Stimulated activated CD8-positive, alpha-beta memory T cell treated with anti-CD3 and anti-CD28 coated beads, Interleukin-2, amount 100 ng/mL, for 1 hour (primary cell): ENCODE measurements around the gene EYA2.

Experiments
- DNase-seq, 2 donors: peaks; one replicate each; pipeline ENCODE4 v3.0.0-alpha.2; 2020; ENCODE audit warnings: low read depth in 2 of 2

EYA2 gene

GRCh38 chr20:47227119-47227518, 332.5 kb downstream of the EYA2 start:
- no peak for DNase-seq

GRCh38 chr20:47227576-47227975, 332.9 kb downstream of the EYA2 start:
- no peak for DNase-seq

GRCh38 chr20:47228654-47229053, 334.0 kb downstream of the EYA2 start:
- DNase-seq: no peak

- DNase-seq: no peak
Measured at GRCh38 chr20:47230811-47231256, 336.2 kb downstream of the EYA2 start.

GRCh38 chr20:47231382-47232039, 336.9 kb downstream of the EYA2 start:
- DNase-seq: no peak

- DNase-seq: no peak
Measured at GRCh38 chr20:47232518-47232917, 337.9 kb downstream of the EYA2 start.

GRCh38 chr20:47233333-47234188, 338.9 kb downstream of the EYA2 start:
- DNase-seq: no peak

- no peak for DNase-seq
Measured at GRCh38 chr20:47235111-47235510, 340.5 kb downstream of the EYA2 start.

GRCh38 chr20:47235853-47236638, 341.4 kb downstream of the EYA2 start:
- no peak for DNase-seq

GRCh38 chr20:47236639-47236900, 341.9 kb downstream of the EYA2 start:
- no peak for DNase-seq

- no peak for DNase-seq
Measured at GRCh38 chr20:47237715-47238114, 343.1 kb downstream of the EYA2 start.
